ENCODE measurements around the gene ESR1. TPM values are rescaled to one million over a fixed set of nuclear protein-coding genes. Genes with fewer than 3 reads are reported as not detected.

Gene ESR1
- polyA plus RNA-seq, 4 donors = 0.13 to 0.55 TPM; not detected in 2

- Histone ChIP-seq H3K9me3 (ENCODE audit: control insufficient read depth in 2 of 2, insufficient read depth in 1 of 2, low read depth in 1 of 2, low read length in 1 of 2) (no peaks in the 10 kb centered on the region), H3K27ac (ENCODE audit: low read depth in 1 of 3, low read length in 2 of 3) (no peak overlapping the region), H3K36me3 (ENCODE audit: control insufficient read depth in 3 of 3, insufficient read depth in 2 of 3, low read depth in 1 of 3, low read length in 3 of 3) (no peaks in the 10 kb centered on the region), H3K4me3 (ENCODE audit: low read depth in 1 of 3, low read length in 3 of 3) (no peak overlapping the region), H3K4me1 (ENCODE audit: control insufficient read depth in 3 of 3, insufficient read depth in 2 of 3, low read depth in 1 of 3, low read length in 2 of 3) (no peaks in the 10 kb centered on the region), H3K27me3 (ENCODE audit: control insufficient read depth in 3 of 3, insufficient read depth in 3 of 3, low read length in 3 of 3) (no peaks in the 10 kb centered on the region)
- FAIRE-seq (no peak), DNase-seq (no peak)
- WGBS, 3 donors = 30 to 45% (median 37%) methylated on average over 3 of the region's 3 CpGs
Observed at GRCh38 chr6:152049502-152049901, 242.0 kb downstream of the ESR1 start.

DNA sequence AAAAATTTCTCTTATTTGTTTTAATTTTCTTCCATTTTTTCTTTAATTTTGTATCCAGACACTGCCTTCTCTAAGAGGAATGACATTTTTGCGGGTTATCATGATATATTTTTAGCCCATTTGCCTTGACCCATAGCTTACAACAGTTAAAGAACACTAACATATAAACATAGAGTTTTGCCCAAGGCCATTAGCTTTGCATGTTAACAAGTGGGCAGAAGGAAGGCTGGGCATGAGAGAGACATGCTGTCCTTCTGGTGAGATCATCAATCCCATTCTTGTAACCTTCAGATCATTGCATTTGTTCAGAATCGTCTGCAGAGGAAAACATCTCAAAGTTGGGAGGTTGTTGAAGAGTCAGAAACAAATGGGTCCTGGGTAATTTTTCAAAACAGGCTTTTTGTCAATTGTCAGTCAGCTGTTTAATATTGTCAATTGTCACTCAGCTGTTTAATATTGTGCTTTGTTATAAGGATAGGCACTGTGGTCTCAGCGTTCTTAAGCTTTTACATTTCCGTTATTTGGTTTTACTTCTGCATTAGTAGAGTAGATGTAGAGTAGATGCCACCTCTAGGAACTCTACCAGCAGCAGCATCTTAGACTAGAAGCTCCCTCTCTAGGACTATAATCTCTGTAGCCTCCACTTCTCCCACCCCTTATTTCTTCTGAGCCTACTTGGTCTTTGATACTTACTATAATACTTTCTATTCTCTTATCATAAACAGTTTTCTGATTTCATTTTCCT lies 243.1 kb downstream of the ESR1 start:
- no peaks in the 10 kb centered on the region for H3K36me3 ChIP-seq (ENCODE audit: control insufficient read depth in 3 of 3, insufficient read depth in 2 of 3, low read depth in 1 of 3, low read length in 3 of 3)
- H3K27me3 ChIP-seq (ENCODE audit: control insufficient read depth in 3 of 3, insufficient read depth in 3 of 3, low read length in 3 of 3) = no peaks in the 10 kb centered on the region
- 82 to 87% (median 86%) methylated on average over 4 of the region's 4 CpGs for WGBS, 3 donors
- no peak for FAIRE-seq
- no peaks in the 10 kb centered on the region for H3K4me1 ChIP-seq (ENCODE audit: control insufficient read depth in 3 of 3, insufficient read depth in 2 of 3, low read depth in 1 of 3, low read length in 2 of 3)
- no peak for DNase-seq
- H3K9me3 ChIP-seq (ENCODE audit: control insufficient read depth in 2 of 2, insufficient read depth in 1 of 2, low read depth in 1 of 2, low read length in 1 of 2) = no peaks in the 10 kb centered on the region
- H3K27ac ChIP-seq (ENCODE audit: low read depth in 1 of 3, low read length in 2 of 3) = no peak overlapping the region
- no peak overlapping the region for H3K4me3 ChIP-seq (ENCODE audit: low read depth in 1 of 3, low read length in 3 of 3)

DNA sequence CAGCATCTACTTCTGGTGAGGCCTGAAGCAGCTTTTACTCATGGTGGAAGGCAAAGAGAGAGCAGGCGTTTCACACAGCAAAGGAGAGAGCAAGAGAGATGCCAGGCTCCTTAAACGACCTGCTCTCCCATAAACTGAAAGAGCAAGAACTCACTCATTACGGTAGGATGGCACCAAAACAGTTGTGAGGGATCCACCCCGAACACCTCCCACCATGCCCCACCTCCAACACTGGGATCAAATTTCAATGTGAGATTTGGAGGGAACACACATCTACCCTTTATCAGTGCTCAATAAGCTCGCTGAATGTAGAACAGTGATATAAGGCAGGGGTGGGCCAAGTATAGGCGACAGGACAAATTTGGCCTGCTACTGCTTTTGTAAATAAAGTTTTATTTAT lies 244.6 kb downstream of the ESR1 start:
- DNase-seq (no peak), FAIRE-seq (no peak)
- Histone ChIP-seq H3K36me3 (ENCODE audit: control insufficient read depth in 3 of 3, insufficient read depth in 2 of 3, low read depth in 1 of 3, low read length in 3 of 3) (no peaks in the 10 kb centered on the region), H3K4me1 (ENCODE audit: control insufficient read depth in 3 of 3, insufficient read depth in 2 of 3, low read depth in 1 of 3, low read length in 2 of 3) (no peaks in the 10 kb centered on the region), H3K9me3 (ENCODE audit: control insufficient read depth in 2 of 2, insufficient read depth in 1 of 2, low read depth in 1 of 2, low read length in 1 of 2) (no peaks in the 10 kb centered on the region), H3K27me3 (ENCODE audit: control insufficient read depth in 3 of 3, insufficient read depth in 3 of 3, low read length in 3 of 3) (no peaks in the 10 kb centered on the region), H3K4me3 (ENCODE audit: low read depth in 1 of 3, low read length in 3 of 3) (no peak overlapping the region), H3K27ac (ENCODE audit: low read depth in 1 of 3, low read length in 2 of 3) (no peak overlapping the region)
- WGBS, 3 donors = 34 to 59% (median 49%) methylated on average over 6 of the region's 6 CpGs

GRCh38 chr6:152053332-152053731 lies 245.8 kb downstream of the ESR1 start:
- Histone ChIP-seq H3K4me1 (ENCODE audit: control insufficient read depth in 3 of 3, insufficient read depth in 2 of 3, low read depth in 1 of 3, low read length in 2 of 3) (no peaks in the 10 kb centered on the region), H3K27me3 (ENCODE audit: control insufficient read depth in 3 of 3, insufficient read depth in 3 of 3, low read length in 3 of 3) (no peaks in the 10 kb centered on the region), H3K36me3 (ENCODE audit: control insufficient read depth in 3 of 3, insufficient read depth in 2 of 3, low read depth in 1 of 3, low read length in 3 of 3) (no peaks in the 10 kb centered on the region), H3K27ac (ENCODE audit: low read depth in 1 of 3, low read length in 2 of 3) (no peak overlapping the region), H3K4me3 (ENCODE audit: low read depth in 1 of 3, low read length in 3 of 3) (no peak overlapping the region), H3K9me3 (ENCODE audit: control insufficient read depth in 2 of 2, insufficient read depth in 1 of 2, low read depth in 1 of 2, low read length in 1 of 2) (no peaks in the 10 kb centered on the region)
- DNase-seq = no peak
- FAIRE-seq = no peak
- 85 to 88% (median 86%) methylated on average over 1 of the region's 1 CpG for WGBS, 3 donors

DNA sequence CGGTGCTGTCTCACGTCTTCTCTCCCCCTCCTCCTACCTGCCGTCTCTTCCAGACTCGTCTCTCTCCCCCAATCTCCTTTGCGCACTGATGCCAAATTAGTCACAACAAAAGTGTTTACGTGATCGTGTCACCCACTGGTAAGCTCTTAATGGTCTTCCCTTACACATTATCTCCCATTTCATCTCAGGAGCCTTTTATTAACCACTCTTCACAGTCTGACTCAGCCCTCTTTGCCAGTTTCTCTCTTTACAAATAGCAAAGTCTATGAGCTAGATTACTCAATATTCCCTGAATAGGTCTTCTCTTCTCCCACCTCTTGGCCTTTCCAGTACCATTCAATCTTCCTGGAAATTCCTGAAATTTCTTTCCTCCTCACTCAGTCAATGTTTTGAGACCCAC lies 247.0 kb downstream of the ESR1 start:
- WGBS, 3 donors = 42 to 48% (median 43%) methylated on average over 7 of the region's 7 CpGs
- Histone ChIP-seq H3K4me3 (ENCODE audit: low read depth in 1 of 3, low read length in 3 of 3) (no peak overlapping the region), H3K27me3 (ENCODE audit: control insufficient read depth in 3 of 3, insufficient read depth in 3 of 3, low read length in 3 of 3) (no peaks in the 10 kb centered on the region), H3K27ac (ENCODE audit: low read depth in 1 of 3, low read length in 2 of 3) (no peak overlapping the region), H3K4me1 (ENCODE audit: control insufficient read depth in 3 of 3, insufficient read depth in 2 of 3, low read depth in 1 of 3, low read length in 2 of 3) (no peaks in the 10 kb centered on the region), H3K36me3 (ENCODE audit: control insufficient read depth in 3 of 3, insufficient read depth in 2 of 3, low read depth in 1 of 3, low read length in 3 of 3) (no peaks in the 10 kb centered on the region), H3K9me3 (ENCODE audit: control insufficient read depth in 2 of 2, insufficient read depth in 1 of 2, low read depth in 1 of 2, low read length in 1 of 2) (no peaks in the 10 kb centered on the region)
- DNase-seq = no peak
- no peak for FAIRE-seq

- no peak overlapping the region for H3K27ac ChIP-seq (ENCODE audit: low read depth in 1 of 3, low read length in 2 of 3)
- H3K36me3 ChIP-seq (ENCODE audit: control insufficient read depth in 3 of 3, insufficient read depth in 2 of 3, low read depth in 1 of 3, low read length in 3 of 3) = no peaks in the 10 kb centered on the region
- WGBS, 3 donors = 94 to 96% (median 96%) methylated on average over 4 of the region's 4 CpGs
- DNase-seq (no peak), FAIRE-seq (no peak)
- no peaks in the 10 kb centered on the region for H3K4me1 ChIP-seq (ENCODE audit: control insufficient read depth in 3 of 3, insufficient read depth in 2 of 3, low read depth in 1 of 3, low read length in 2 of 3)
- no peak overlapping the region for H3K4me3 ChIP-seq (ENCODE audit: low read depth in 1 of 3, low read length in 3 of 3)
- no peaks in the 10 kb centered on the region for H3K9me3 ChIP-seq (ENCODE audit: control insufficient read depth in 2 of 2, insufficient read depth in 1 of 2, low read depth in 1 of 2, low read length in 1 of 2)
- H3K27me3 ChIP-seq (ENCODE audit: control insufficient read depth in 3 of 3, insufficient read depth in 3 of 3, low read length in 3 of 3) = no peaks in the 10 kb centered on the region
Observed at GRCh38 chr6:152055517-152055916, 248.0 kb downstream of the ESR1 start.

DNA sequence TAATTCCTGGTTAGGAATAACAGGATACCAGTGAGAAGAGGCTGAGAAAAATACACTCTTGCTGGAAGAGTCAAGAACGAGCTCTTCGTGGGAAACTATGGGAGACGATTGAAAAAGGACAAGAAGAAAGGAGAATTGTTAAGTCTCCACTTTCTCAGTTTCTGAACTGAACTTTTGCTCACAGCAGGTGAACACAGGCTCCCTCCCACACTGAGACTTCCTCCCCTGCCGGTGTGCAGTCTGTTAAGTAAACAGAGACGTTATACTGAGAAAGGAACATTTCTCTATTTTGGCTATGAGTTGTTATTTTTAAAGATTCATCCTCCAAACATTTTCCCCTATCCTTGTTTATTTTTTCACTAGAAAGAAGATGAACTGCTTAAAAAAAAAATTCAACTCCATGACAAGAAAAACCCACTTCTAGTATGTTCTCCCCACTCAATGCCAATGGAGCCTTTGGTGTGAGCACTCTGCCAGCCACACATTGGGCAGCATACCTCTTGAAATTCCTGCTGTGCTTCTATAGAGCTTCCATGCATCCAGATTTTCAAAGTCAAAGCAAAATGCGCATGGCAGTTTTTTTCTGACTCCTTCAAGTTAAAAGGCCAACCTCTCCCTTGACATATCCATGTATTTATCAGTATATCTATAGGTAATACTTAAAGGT lies 250.5 kb downstream of the ESR1 start:
- no peaks in the 10 kb centered on the region for H3K27me3 ChIP-seq (ENCODE audit: control insufficient read depth in 3 of 3, insufficient read depth in 3 of 3, low read length in 3 of 3)
- H3K36me3 ChIP-seq (ENCODE audit: control insufficient read depth in 3 of 3, insufficient read depth in 2 of 3, low read depth in 1 of 3, low read length in 3 of 3) = no peaks in the 10 kb centered on the region
- FAIRE-seq (no peak), DNase-seq (no peak)
- H3K9me3 ChIP-seq (ENCODE audit: control insufficient read depth in 2 of 2, insufficient read depth in 1 of 2, low read depth in 1 of 2, low read length in 1 of 2) = no peaks in the 10 kb centered on the region
- no peak overlapping the region for H3K27ac ChIP-seq (ENCODE audit: low read depth in 1 of 3, low read length in 2 of 3)
- 45 to 58% (median 54%) methylated on average over 6 of the region's 6 CpGs for WGBS, 3 donors
- no peak overlapping the region for H3K4me3 ChIP-seq (ENCODE audit: low read depth in 1 of 3, low read length in 3 of 3)
- no peaks in the 10 kb centered on the region for H3K4me1 ChIP-seq (ENCODE audit: control insufficient read depth in 3 of 3, insufficient read depth in 2 of 3, low read depth in 1 of 3, low read length in 2 of 3)

GRCh38 chr6:152059909-152060308 lies 252.4 kb downstream of the ESR1 start:
- Histone ChIP-seq H3K4me3 (ENCODE audit: low read depth in 1 of 3, low read length in 3 of 3) (no peak overlapping the region), H3K36me3 (ENCODE audit: control insufficient read depth in 3 of 3, insufficient read depth in 2 of 3, low read depth in 1 of 3, low read length in 3 of 3) (no peaks in the 10 kb centered on the region), H3K9me3 (ENCODE audit: control insufficient read depth in 2 of 2, insufficient read depth in 1 of 2, low read depth in 1 of 2, low read length in 1 of 2) (no peaks in the 10 kb centered on the region), H3K4me1 (ENCODE audit: control insufficient read depth in 3 of 3, insufficient read depth in 2 of 3, low read depth in 1 of 3, low read length in 2 of 3) (no peaks in the 10 kb centered on the region), H3K27me3 (ENCODE audit: control insufficient read depth in 3 of 3, insufficient read depth in 3 of 3, low read length in 3 of 3) (no peaks in the 10 kb centered on the region), H3K27ac (ENCODE audit: low read depth in 1 of 3, low read length in 2 of 3) (no peak overlapping the region)
- DNase-seq (no peak), FAIRE-seq (no peak)
- 82 to 90% (median 87%) methylated on average over 2 of the region's 2 CpGs for WGBS, 3 donors
